ENCODE measurements around the gene PPP4R1.
A peak's percentile ranks its signal among the peaks of the same experiment; 100 is the strongest.

PPP4R1 gene

DNA sequence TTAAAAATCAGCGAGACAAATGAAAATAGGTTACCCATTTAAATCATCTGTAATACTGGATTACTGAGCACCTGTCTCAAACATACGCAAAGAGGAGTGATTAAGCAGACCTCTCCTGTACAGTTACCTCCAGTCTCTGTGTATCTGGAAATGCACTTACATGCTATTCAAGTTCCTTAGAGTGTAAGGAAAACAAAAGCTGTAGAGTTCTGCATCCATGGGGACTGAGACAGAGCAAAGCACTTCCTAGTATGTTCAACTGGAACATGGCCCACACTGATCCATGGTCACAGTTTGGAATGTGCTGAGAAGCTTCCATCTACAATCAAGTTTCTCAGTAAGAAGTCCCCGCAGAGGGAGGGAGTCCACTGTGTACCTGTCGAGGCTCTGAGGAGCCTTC, 63.9 kb downstream of the PPP4R1 start:
- no peak overlapping the region for H3K27ac ChIP-seq
- no peaks in the 10 kb centered on the region for H3K4me1 ChIP-seq (ENCODE audit: low read depth, poor library complexity, severe bottlenecking)
- no peak overlapping the region for H3K4me3 ChIP-seq (IDR thresholded peaks at IDR 0.05; ENCODE audit: insufficient read depth, low read depth, low read length)
- no peaks in the 10 kb centered on the region for H3K79me2 ChIP-seq (ENCODE audit: insufficient read depth, low read depth)
- H3K27me3 ChIP-seq (ENCODE audit: insufficient read depth, low read depth), result no peaks in the 10 kb centered on the region
- H3K36me3 ChIP-seq (ENCODE audit: insufficient read depth), result 0 out of 2 replicates have a peak, but pooled peaks cover 9% of the 10 kb centered on the region
- no peak for TF ChIP-seq CTCF (conservative IDR thresholded peaks at IDR 0.05; ENCODE audit: low read depth, low read length)
- no peak overlapping the region for H2AFZ ChIP-seq (ENCODE audit: low read depth)
- H4K20me1 ChIP-seq (ENCODE audit: insufficient read depth), result no peaks in the 10 kb centered on the region
- H3K4me2 ChIP-seq, result no peak overlapping the region
- no peak overlapping the region for H3K9ac ChIP-seq

DNA sequence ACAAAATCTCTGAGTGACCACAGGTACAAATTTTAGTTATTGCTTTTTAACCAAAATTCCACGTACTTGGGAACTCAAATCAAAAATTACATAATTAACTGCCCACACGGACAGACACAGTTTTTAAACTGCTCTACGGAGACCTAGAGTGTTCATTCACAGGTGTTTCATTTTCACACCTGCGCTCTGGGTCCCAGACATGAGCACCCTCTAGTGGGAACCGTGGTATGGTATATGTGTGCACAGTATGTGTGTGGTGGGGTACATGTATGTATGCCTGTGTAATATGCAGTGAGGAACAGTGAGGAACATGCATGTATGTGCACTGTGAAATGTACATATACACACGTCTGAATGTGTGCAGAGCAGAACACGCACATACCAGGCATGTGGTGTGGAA, 65.0 kb downstream of the PPP4R1 start:
- 0 out of 2 replicates have a peak, but pooled peaks have one; percentile 29 for TF ChIP-seq CTCF (conservative IDR thresholded peaks at IDR 0.05; ENCODE audit: low read depth, low read length)

GRCh38 chr18:9547782-9548181, 66.6 kb downstream of the PPP4R1 start:
- Histone ChIP-seq H3K36me3 (ENCODE audit: insufficient read depth) (0 out of 2 replicates have a peak, but pooled peaks cover 7% of the 10 kb centered on the region), H3K27me3 (ENCODE audit: insufficient read depth, low read depth) (no peaks in the 10 kb centered on the region), H3K9ac (no peak overlapping the region), H3K79me2 (ENCODE audit: insufficient read depth, low read depth) (no peaks in the 10 kb centered on the region), H3K4me3 (IDR thresholded peaks at IDR 0.05; ENCODE audit: insufficient read depth, low read depth, low read length) (no peak overlapping the region), H3K4me2 (no peak overlapping the region), H3K27ac (no peak overlapping the region), H3K4me1 (ENCODE audit: low read depth, poor library complexity, severe bottlenecking) (no peaks in the 10 kb centered on the region), H4K20me1 (ENCODE audit: insufficient read depth) (no peaks in the 10 kb centered on the region), H2AFZ (ENCODE audit: low read depth) (no peak overlapping the region)
- TF ChIP-seq CTCF (conservative IDR thresholded peaks at IDR 0.05; ENCODE audit: low read depth, low read length), result no peak

More for the DNA sequence above, 65.0 kb downstream of the PPP4R1 start:
- H3K36me3 ChIP-seq (ENCODE audit: insufficient read depth), result 0 out of 2 replicates have a peak, but pooled peaks cover 9% of the 10 kb centered on the region
- H2AFZ ChIP-seq (ENCODE audit: low read depth), result no peak overlapping the region
- H3K4me3 ChIP-seq (IDR thresholded peaks at IDR 0.05; ENCODE audit: insufficient read depth, low read depth, low read length), result no peak overlapping the region
- H3K27me3 ChIP-seq (ENCODE audit: insufficient read depth, low read depth), result no peaks in the 10 kb centered on the region
- H3K27ac ChIP-seq, result no peak overlapping the region
- H3K4me2 ChIP-seq, result no peak overlapping the region
- no peaks in the 10 kb centered on the region for H4K20me1 ChIP-seq (ENCODE audit: insufficient read depth)
- H3K4me1 ChIP-seq (ENCODE audit: low read depth, poor library complexity, severe bottlenecking), result no peaks in the 10 kb centered on the region
- H3K79me2 ChIP-seq (ENCODE audit: insufficient read depth, low read depth), result no peaks in the 10 kb centered on the region
- H3K9ac ChIP-seq, result no peak overlapping the region

DNA sequence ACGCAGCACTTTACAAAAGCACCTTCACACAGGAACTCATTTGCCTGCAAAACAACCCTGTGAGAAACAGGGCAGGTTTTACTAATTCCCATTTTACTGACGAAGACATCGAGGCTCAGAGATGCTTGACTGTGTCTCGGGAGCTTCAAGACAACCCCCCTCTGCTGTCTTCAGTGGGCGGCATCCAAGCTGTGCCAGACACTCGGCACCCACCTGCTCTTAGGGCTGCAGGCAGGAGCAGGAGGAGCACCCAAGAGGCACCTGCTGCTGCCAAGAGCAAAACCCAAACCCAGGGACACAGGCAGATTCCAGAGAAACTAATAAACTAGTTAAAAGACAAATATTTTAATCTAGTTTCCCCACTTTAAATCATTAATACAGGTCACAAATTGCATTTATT, 67.9 kb downstream of the PPP4R1 start:
- Histone ChIP-seq H3K36me3 (ENCODE audit: insufficient read depth) (0 out of 2 replicates have a peak, but pooled peaks cover 6% of the 10 kb centered on the region), H3K27me3 (ENCODE audit: insufficient read depth, low read depth) (no peaks in the 10 kb centered on the region), H3K9ac (no peak overlapping the region), H3K4me3 (IDR thresholded peaks at IDR 0.05; ENCODE audit: insufficient read depth, low read depth, low read length) (no peak overlapping the region), H3K4me2 (no peak overlapping the region), H3K79me2 (ENCODE audit: insufficient read depth, low read depth) (no peaks in the 10 kb centered on the region), H4K20me1 (ENCODE audit: insufficient read depth) (no peaks in the 10 kb centered on the region), H3K27ac (no peak overlapping the region), H3K4me1 (ENCODE audit: low read depth, poor library complexity, severe bottlenecking) (no peaks in the 10 kb centered on the region), H2AFZ (ENCODE audit: low read depth) (no peak overlapping the region)
- TF ChIP-seq CTCF (conservative IDR thresholded peaks at IDR 0.05; ENCODE audit: low read depth, low read length), result no peak

Measured in KMS-11 (cell line).